ENCODE measurements around the gene EVC. TPM values are rescaled to one million over a fixed set of nuclear protein-coding genes. Genes with fewer than 3 reads are reported as not detected.

Gene EVC
- total RNA-seq, 1 donor from 2014 or later = 41.4 TPM

DNA sequence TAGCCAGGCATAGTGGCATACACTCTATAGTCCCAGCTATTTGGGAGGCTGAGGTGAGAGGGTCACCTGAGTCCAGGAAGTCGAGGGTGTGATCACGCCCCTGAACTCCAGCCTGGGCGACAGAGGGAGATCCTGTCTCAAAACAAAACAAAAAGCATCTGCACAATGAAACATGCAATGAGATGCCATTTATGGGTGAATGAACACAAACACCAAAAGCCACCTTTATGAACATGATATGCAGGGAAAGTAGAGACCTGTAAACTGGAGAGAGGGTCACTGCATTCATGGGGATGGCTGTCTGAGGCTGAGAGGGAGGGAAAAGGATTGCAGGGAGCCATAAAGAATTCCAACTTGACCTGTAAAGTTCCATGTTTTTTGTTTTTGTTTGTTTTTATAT is 70.7 kb downstream of the EVC start:
- TF ChIP-seq, protein P1, sequence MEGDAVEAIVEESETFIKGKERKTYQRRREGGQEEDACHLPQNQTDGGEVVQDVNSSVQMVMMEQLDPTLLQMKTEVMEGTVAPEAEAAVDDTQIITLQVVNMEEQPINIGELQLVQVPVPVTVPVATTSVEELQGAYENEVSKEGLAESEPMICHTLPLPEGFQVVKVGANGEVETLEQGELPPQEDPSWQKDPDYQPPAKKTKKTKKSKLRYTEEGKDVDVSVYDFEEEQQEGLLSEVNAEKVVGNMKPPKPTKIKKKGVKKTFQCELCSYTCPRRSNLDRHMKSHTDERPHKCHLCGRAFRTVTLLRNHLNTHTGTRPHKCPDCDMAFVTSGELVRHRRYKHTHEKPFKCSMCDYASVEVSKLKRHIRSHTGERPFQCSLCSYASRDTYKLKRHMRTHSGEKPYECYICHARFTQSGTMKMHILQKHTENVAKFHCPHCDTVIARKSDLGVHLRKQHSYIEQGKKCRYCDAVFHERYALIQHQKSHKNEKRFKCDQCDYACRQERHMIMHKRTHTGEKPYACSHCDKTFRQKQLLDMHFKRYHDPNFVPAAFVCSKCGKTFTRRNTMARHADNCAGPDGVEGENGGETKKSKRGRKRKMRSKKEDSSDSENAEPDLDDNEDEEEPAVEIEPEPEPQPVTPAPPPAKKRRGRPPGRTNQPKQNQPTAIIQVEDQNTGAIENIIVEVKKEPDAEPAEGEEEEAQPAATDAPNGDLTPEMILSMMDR (IDR thresholded peaks at IDR 0.05; ENCODE audit: insufficient read depth, low read length, poor library complexity, severe bottlenecking) = no peak
- no peak overlapping the region for H3K4me3 ChIP-seq (ENCODE audit: low read depth, low read length)
- DNase-seq (ENCODE audit: low read depth) = no peak
- no peaks in the 10 kb centered on the region for H3K27me3 ChIP-seq (ENCODE audit: control insufficient read depth, insufficient read depth, low read length)
- H3K36me3 ChIP-seq (ENCODE audit: control insufficient read depth, insufficient read depth, low read length) = peaks cover 2% of the 10 kb centered on the region

DNA sequence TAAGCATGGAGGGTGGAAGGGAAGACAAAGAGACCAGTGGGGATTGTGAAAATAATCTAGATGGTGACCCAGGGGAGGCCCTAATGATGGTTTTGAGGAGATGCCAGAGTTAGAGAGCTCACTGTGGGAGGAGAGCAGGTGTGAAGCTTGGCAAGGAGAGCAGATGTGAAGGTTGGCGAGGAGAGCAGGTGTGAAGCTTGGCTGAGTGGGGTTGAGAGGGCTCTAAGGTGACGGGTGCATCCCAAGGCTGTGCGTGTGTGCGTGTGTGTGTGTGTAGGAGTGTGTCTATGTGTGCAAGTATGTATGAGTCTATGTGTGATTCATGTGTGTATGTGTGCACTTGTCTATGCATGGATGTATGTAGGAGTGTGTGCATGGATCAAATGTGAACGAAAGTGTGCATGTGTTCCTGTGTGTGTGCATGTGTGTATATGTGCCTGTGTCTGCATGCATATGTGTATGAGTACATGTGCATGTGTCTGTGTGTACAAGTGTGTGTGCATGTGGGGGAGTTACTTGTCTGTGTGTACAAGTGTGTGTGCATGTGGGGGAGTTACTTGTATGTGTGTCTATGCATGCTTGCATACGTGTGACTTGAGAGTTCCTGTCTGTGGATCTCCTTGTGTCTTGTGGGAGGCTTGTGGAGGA is 72.0 kb downstream of the EVC start:
- DNase-seq (ENCODE audit: low read depth) = no peak
- Histone ChIP-seq H3K4me3 (ENCODE audit: low read depth, low read length) (no peak overlapping the region), H3K36me3 (ENCODE audit: control insufficient read depth, insufficient read depth, low read length) (peaks cover 2% of the 10 kb centered on the region), H3K27me3 (ENCODE audit: control insufficient read depth, insufficient read depth, low read length) (no peaks in the 10 kb centered on the region)
- TF ChIP-seq, protein P1 (IDR thresholded peaks at IDR 0.05; ENCODE audit: insufficient read depth, low read length, poor library complexity, severe bottlenecking) = no peak

DNA sequence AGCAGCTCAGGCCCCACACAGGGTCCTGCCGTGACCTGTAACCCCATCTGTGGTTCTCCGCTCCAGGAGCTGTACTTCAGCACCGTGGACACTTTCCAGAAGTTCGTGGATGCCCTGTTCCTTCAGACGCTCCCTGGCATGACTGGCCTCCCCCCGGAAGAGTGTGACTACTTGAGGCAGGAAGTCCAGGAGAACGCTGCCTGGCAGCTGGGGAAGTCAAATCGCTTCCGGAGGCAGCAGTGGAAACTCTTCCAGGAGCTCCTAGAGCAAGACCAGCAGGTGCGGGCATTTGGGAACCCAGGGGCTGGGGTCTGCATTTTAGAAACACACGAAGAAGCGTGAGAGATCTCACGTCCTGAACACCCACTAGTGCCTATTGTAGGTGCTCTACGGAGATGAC is 72.5 kb downstream of the EVC start:
- DNase-seq (ENCODE audit: low read depth) = no peak
- Histone ChIP-seq H3K4me3 (ENCODE audit: low read depth, low read length) (no peak overlapping the region), H3K27me3 (ENCODE audit: control insufficient read depth, insufficient read depth, low read length) (no peaks in the 10 kb centered on the region), H3K36me3 (ENCODE audit: control insufficient read depth, insufficient read depth, low read length) (peaks cover 3% of the 10 kb centered on the region)
- TF ChIP-seq, protein P1 (IDR thresholded peaks at IDR 0.05; ENCODE audit: insufficient read depth, low read length, poor library complexity, severe bottlenecking) = no peak

DNA sequence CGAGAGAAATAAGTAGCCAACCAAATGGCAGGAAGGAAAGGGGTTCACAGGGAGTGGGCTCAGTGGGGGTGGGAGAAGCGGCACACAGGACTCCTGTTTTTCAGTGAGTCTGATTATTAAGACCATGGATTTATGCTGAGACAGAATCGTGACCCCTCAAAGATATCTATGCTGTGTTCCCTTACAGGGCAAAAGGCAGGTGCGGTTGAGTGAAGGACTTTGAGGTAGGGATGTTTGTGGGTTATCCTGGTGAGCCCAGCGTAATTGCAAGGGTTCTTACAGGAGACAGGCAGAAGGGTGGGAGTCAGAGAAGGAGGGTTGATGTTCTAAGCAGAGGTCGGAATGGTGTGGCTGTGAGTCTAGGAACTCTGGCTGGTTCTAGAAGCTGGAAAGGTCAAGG is 73.0 kb downstream of the EVC start:
- peaks cover 3% of the 10 kb centered on the region for H3K36me3 ChIP-seq (ENCODE audit: control insufficient read depth, insufficient read depth, low read length)
- TF ChIP-seq, protein P1 (IDR thresholded peaks at IDR 0.05; ENCODE audit: insufficient read depth, low read length, poor library complexity, severe bottlenecking) = no peak
- H3K27me3 ChIP-seq (ENCODE audit: control insufficient read depth, insufficient read depth, low read length) = no peaks in the 10 kb centered on the region
- DNase-seq (ENCODE audit: low read depth) = no peak
- H3K4me3 ChIP-seq (ENCODE audit: low read depth, low read length) = no peak overlapping the region

DNA sequence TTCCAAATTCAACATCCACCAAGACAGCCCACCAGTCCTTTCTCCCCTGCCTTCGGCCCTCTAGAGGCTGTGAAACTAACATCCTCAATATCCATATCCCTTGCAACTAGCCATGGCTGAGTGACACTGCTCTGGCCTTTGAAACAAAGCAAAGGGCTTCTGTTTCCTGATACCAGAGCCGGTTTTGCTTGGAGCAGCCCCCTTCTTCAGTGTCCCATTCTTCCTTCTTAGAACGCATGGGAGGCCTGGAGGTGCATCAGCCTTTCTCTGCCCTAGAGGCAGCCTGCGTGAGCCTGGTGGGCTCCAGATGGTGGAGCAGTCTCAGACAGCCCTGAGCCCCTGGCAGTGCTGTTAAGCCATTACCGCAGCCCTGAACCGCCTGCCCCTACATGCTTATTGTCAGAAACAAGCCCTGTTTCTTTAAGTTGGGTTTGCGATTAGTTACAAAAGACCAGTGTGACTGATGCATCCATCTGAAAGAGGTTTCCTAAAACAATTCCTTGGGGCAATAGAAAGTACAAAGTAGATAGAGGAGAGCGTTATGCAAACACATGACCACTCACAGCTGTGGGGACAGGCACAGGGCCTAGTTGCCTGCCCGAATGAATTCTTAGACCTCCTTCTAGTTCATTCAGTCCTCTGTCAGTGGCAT is 74.1 kb downstream of the EVC start:
- H3K27me3 ChIP-seq (ENCODE audit: control insufficient read depth, insufficient read depth, low read length) = no peaks in the 10 kb centered on the region
- no peak for DNase-seq (ENCODE audit: low read depth)
- H3K4me3 ChIP-seq (ENCODE audit: low read depth, low read length) = no peak overlapping the region
- TF ChIP-seq, protein P1 (IDR thresholded peaks at IDR 0.05; ENCODE audit: insufficient read depth, low read length, poor library complexity, severe bottlenecking) = no peak
- peaks cover 3% of the 10 kb centered on the region for H3K36me3 ChIP-seq (ENCODE audit: control insufficient read depth, insufficient read depth, low read length)

All from kidney epithelial cell (primary cell).